SK-N-SH treated with all-trans-retinoic acid at 6 μM for 48 hours (cell line): ENCODE measurements around the gene REV3L.

ENCODE experiments used
- ATAC-seq: fragments of 200-7000 bp; cut with Tn5 transposase; 3 replicates; pipeline ENCODE4 v1.9.1; 2020; ENCODE audit warnings: mild to moderate bottlenecking, moderate library complexity
- ARNTL ChIP-seq: fragments of 450-650 bp; formaldehyde crosslinking; IDR thresholded peaks from 2 replicates; pipeline ENCODE4 v1.5.0; 2020; ENCODE audit warnings: low read depth, mild to moderate bottlenecking, moderate library complexity, borderline replicate concordance
- BACH2 ChIP-seq: fragments of 250-450 bp; sonication (Bioruptor Pico); IDR thresholded peaks from 2 replicates; pipeline ENCODE4 v1.9.0; 2021; ENCODE audit warnings: mild to moderate bottlenecking, borderline replicate concordance
- CREB5 ChIP-seq: fragments of 250-450 bp; sonication (Bioruptor Pico); IDR thresholded peaks from 2 replicates; pipeline ENCODE4 v1.5.1; 2020; ENCODE audit warnings: low read depth, mild to moderate bottlenecking, moderate library complexity
- GLIS3 ChIP-seq: fragments of 250-450 bp; sonication (Bioruptor Pico); IDR thresholded peaks from 2 replicates; pipeline ENCODE4 v1.5.0; 2020; ENCODE audit warnings: mild to moderate bottlenecking, moderate library complexity
- ISL1 ChIP-seq: fragments of 250-450 bp; sonication (Bioruptor Pico); IDR thresholded peaks from 2 replicates; pipeline ENCODE4 v2.1.2; 2022; ENCODE audit warnings: mild to moderate bottlenecking, moderate library complexity
- PATZ1 ChIP-seq: fragments of 250-450 bp; sonication (Bioruptor Pico); IDR thresholded peaks from 2 replicates; pipeline ENCODE4 v1.8.0; 2020; ENCODE audit warnings: mild to moderate bottlenecking, moderate library complexity, borderline replicate concordance
- POU6F1 ChIP-seq: fragments of 250-450 bp; sonication (Bioruptor Pico); IDR thresholded peaks from 2 replicates; pipeline ENCODE4 v1.8.0; 2021; ENCODE audit warnings: low read depth, mild to moderate bottlenecking, moderate library complexity, borderline replicate concordance
- PPARA ChIP-seq: fragments of 250-450 bp; sonication (Bioruptor Pico); IDR thresholded peaks from 2 replicates; pipeline ENCODE4 v1.5.0; 2020; ENCODE audit warnings: mild to moderate bottlenecking, borderline replicate concordance
- SNAI2 ChIP-seq: fragments of 250-450 bp; sonication (Bioruptor Pico); IDR thresholded peaks from 2 replicates; pipeline ENCODE4 v1.5.0; 2020; ENCODE audit warnings: mild to moderate bottlenecking, moderate library complexity
- TCF4 ChIP-seq: fragments of 250-450 bp; sonication (Bioruptor Pico); IDR thresholded peaks from 2 replicates; pipeline ENCODE4 v1.8.0; 2021; ENCODE audit warnings: mild to moderate bottlenecking, moderate library complexity, borderline replicate concordance
- TOX ChIP-seq: fragments of 250-450 bp; sonication (Bioruptor Pico); IDR thresholded peaks from 2 replicates; pipeline ENCODE4 v1.8.0; 2021; ENCODE audit warnings: mild to moderate bottlenecking, moderate library complexity, borderline replicate concordance
- ZC3H10 ChIP-seq: fragments of 250-450 bp; sonication (Bioruptor Pico); IDR thresholded peaks from 2 replicates; pipeline ENCODE4 v1.5.1; 2021; ENCODE audit warnings: mild to moderate bottlenecking, moderate library complexity
- ZFP3 ChIP-seq: fragments of 250-450 bp; sonication (Bioruptor Pico); IDR thresholded peaks from 2 replicates; pipeline ENCODE4 v1.5.0; 2020; ENCODE audit warnings: mild to moderate bottlenecking, moderate library complexity
- ZFP30 ChIP-seq: fragments of 450-650 bp; formaldehyde crosslinking; IDR thresholded peaks from 2 replicates; pipeline ENCODE4 v1.5.0; 2022; ENCODE audit warnings: mild to moderate bottlenecking, moderate library complexity
- ZNF565 ChIP-seq: fragments of 450-650 bp; formaldehyde crosslinking; conservative IDR thresholded peaks from 2 replicates; pipeline ENCODE4 v1.5.0; 2020; ENCODE audit warnings: low read depth, mild to moderate bottlenecking, moderate library complexity
- ZNF8 ChIP-seq: fragments of 450-650 bp; formaldehyde crosslinking; IDR thresholded peaks from 2 replicates; pipeline ENCODE4 v1.5.0; 2020; ENCODE audit warnings: mild to moderate bottlenecking, moderate library complexity
- TF ChIP-seq, protein P1 (sequence below): fragments of 250-450 bp; sonication (Bioruptor Pico); IDR thresholded peaks from 2 replicates; pipeline ENCODE4 v1.5.0; 2020; ENCODE audit warnings: mild to moderate bottlenecking, moderate library complexity

The REV3L gene

DNA sequence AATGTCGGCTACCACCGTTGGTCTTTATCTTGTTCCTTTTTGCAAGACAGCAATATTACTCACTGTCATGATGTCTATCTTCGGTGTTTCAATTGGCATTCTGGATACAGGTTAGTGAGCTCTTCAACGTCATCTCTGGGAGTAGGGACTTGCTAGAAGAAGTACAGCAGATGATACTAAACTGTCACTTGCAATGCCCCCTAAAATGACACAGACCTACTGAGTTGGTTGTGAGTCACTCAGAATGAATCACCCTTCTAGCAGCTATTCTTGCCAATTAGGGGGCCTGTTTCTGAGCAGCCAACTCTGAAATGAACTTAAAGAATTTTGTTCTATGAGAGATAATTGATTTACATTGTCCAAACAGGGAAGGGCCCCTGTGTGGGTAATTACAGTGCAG, 219.2 kb downstream of the REV3L start:
- no peak for TF ChIP-seq ZNF8 (CRISPR knock-in tag)
- peak; percentile 65; the same call in 1 of the 2 replicates for TF ChIP-seq TOX
- peak; percentile 74; the same call in 1 of the 2 replicates for TF ChIP-seq PATZ1 (CRISPR knock-in tag)
- peak; percentile 63 for TF ChIP-seq ISL1 (CRISPR knock-in tag)
- no peak for TF ChIP-seq CREB5 (CRISPR knock-in tag)
- TF ChIP-seq ZC3H10, result peak; percentile 86
- TF ChIP-seq, all 23 proteins: peak for 4
- ATAC-seq, result peak; percentile 56

- TF ChIP-seq ZFP30 (CRISPR knock-in tag) (no peak), ZC3H10 (no peak), ARNTL (no peak), ZFP3 (CRISPR knock-in tag) (no peak), GLIS3 (CRISPR knock-in tag) (no peak), SNAI2 (no peak), ZNF565 (CRISPR knock-in tag) (no peak), ZNF8 (CRISPR knock-in tag) (no peak), POU6F1 (no peak), ISL1 (CRISPR knock-in tag) (no peak), PATZ1 (CRISPR knock-in tag) (no peak), BACH2 (no peak), TOX (no peak), PPARA (CRISPR knock-in tag) (no peak), TCF4 (CRISPR knock-in tag) (no peak)
- TF ChIP-seq, protein P1, sequence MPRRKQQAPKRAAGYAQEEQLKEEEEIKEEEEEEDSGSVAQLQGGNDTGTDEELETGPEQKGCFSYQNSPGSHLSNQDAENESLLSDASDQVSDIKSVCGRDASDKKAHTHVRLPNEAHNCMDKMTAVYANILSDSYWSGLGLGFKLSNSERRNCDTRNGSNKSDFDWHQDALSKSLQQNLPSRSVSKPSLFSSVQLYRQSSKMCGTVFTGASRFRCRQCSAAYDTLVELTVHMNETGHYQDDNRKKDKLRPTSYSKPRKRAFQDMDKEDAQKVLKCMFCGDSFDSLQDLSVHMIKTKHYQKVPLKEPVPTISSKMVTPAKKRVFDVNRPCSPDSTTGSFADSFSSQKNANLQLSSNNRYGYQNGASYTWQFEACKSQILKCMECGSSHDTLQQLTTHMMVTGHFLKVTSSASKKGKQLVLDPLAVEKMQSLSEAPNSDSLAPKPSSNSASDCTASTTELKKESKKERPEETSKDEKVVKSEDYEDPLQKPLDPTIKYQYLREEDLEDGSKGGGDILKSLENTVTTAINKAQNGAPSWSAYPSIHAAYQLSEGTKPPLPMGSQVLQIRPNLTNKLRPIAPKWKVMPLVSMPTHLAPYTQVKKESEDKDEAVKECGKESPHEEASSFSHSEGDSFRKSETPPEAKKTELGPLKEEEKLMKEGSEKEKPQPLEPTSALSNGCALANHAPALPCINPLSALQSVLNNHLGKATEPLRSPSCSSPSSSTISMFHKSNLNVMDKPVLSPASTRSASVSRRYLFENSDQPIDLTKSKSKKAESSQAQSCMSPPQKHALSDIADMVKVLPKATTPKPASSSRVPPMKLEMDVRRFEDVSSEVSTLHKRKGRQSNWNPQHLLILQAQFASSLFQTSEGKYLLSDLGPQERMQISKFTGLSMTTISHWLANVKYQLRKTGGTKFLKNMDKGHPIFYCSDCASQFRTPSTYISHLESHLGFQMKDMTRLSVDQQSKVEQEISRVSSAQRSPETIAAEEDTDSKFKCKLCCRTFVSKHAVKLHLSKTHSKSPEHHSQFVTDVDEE (CRISPR knock-in tag), result no peak
- no peak for ATAC-seq
Observed at GRCh38 chr6:111260570-111261298, 222.3 kb downstream of the REV3L start.

DNA sequence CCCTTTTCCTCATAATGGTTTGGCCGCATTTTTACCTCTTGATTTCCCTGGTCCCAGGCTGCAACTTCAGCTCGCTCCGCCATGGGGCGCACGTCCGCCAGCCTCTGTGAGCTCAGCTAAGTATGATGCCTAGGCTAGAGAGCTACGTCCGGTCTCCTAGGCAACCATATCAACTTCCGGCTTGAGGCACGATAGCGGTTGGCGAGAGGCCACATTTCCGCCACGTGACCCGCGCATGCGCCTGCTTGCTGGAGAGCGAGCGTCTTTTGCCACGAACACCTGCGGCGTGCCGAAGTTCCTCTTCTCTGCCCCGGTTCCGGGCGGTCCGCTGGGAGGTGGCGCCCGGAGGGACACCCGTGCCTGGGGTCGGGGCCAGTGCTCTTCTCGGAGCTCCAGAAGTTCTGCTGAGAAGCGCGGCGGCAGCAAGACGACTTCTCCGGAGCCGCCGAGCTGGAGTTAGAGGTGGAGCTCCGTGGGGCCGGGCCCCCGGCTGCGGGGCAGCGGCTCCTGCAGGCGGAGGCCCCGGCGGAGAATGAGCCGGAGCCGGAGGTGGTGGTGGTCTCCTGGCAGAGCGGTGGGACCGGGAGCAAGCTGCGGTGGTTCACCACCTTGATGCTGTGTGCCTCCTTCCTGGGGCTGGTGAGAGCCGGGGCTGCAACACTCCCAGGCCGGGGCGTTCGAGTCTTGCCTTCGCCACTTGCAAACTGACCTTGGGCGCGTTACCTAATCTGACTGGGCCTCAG, 223.8 kb downstream of the REV3L start:
- ATAC-seq, result peak; percentile 93
- TF ChIP-seq GLIS3 (CRISPR knock-in tag) (0 out of 2 replicates have a peak, but pooled peaks have one; percentile 56), ARNTL (no peak)
- TF ChIP-seq, protein P1 (CRISPR knock-in tag), result peak; percentile 29; the same call in 1 of the 2 replicates
